22Rv1 (cell line): ENCODE results near the gene KAT14.

ENCODE experiments used
- ZFX ChIP-seq: fragments of 450-650 bp; IDR thresholded peaks from 2 replicates; pipeline ENCODE4 v1.6.1; 2017; ENCODE audit warnings: antibody characterized with exemption, borderline replicate concordance
- TF ChIP-seq, protein P1 (sequence below): fragments of 450-650 bp; IDR thresholded peaks from 2 replicates; pipeline ENCODE4 v1.5.1; 2017; ENCODE audit warnings: mild to moderate bottlenecking

DNA sequence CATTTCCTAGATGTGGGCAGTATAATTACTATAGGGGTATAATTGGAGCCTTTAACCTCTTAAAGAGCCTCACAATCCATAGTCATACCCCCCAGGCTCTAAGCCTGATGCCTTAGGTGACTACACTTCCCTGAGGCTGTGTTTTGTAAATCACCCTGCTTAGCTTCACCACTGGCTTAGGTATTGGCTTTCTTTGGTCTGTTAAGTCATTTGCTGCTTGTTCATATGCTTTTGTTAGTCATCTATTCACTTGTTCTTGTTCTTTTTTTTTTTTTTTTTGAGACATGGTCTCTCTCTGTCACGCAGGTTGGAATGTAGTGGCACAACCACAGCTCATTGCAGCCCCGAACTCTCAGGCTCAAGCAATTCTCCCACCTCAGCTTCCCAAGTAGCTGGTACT, 26.7 kb downstream of the KAT14 start:
- TF ChIP-seq, protein P1, sequence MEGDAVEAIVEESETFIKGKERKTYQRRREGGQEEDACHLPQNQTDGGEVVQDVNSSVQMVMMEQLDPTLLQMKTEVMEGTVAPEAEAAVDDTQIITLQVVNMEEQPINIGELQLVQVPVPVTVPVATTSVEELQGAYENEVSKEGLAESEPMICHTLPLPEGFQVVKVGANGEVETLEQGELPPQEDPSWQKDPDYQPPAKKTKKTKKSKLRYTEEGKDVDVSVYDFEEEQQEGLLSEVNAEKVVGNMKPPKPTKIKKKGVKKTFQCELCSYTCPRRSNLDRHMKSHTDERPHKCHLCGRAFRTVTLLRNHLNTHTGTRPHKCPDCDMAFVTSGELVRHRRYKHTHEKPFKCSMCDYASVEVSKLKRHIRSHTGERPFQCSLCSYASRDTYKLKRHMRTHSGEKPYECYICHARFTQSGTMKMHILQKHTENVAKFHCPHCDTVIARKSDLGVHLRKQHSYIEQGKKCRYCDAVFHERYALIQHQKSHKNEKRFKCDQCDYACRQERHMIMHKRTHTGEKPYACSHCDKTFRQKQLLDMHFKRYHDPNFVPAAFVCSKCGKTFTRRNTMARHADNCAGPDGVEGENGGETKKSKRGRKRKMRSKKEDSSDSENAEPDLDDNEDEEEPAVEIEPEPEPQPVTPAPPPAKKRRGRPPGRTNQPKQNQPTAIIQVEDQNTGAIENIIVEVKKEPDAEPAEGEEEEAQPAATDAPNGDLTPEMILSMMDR: no peak
- no peak for TF ChIP-seq ZFX
